ENCODE results near the gene FYB2.

The FYB2 gene

DNA sequence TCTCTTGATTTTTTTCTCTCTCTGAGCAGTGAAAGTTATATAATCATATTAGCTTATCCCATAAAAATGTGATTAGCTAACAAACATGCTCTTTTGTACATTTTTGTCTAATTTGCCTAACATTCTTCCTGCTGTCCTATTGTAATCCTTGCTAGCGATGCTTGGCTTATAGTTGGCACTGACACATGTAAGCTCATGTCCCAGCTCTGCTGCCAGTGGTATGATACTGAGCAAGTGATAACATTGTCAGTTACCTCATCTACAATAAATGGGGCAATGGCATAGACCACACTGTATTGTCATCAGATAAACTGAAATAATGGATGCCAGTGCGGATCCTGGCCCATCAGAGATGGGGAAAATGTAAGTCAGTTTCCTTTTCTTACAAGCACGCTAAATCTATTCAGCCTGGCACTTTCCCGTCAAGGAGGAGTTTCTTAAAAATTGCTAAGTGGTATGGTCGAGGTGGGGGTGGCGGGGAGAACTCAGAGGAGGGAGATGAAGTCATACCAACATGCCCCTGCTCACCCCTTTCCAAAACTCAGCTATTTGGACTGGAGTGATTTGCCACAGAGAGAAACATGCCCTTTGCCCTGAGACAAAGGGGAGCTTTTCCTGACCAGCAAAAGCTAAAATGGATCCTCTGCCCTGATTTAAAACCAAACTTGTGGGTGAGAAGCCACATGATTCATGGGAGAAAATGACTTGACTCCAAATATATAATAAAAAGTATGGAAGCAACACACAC lies 1.3 kb downstream of the FYB2 start:
- DNase-seq (ENCODE audit: low read depth), result no peak
- H3K4me3 ChIP-seq (ENCODE audit: control insufficient read depth, low read depth, low read length), result no peak overlapping the region
- TF ChIP-seq, protein P1, sequence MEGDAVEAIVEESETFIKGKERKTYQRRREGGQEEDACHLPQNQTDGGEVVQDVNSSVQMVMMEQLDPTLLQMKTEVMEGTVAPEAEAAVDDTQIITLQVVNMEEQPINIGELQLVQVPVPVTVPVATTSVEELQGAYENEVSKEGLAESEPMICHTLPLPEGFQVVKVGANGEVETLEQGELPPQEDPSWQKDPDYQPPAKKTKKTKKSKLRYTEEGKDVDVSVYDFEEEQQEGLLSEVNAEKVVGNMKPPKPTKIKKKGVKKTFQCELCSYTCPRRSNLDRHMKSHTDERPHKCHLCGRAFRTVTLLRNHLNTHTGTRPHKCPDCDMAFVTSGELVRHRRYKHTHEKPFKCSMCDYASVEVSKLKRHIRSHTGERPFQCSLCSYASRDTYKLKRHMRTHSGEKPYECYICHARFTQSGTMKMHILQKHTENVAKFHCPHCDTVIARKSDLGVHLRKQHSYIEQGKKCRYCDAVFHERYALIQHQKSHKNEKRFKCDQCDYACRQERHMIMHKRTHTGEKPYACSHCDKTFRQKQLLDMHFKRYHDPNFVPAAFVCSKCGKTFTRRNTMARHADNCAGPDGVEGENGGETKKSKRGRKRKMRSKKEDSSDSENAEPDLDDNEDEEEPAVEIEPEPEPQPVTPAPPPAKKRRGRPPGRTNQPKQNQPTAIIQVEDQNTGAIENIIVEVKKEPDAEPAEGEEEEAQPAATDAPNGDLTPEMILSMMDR (conservative IDR thresholded peaks at IDR 0.05; ENCODE audit: control insufficient read depth, insufficient read depth, low read depth, low read length), result no peak

DNA sequence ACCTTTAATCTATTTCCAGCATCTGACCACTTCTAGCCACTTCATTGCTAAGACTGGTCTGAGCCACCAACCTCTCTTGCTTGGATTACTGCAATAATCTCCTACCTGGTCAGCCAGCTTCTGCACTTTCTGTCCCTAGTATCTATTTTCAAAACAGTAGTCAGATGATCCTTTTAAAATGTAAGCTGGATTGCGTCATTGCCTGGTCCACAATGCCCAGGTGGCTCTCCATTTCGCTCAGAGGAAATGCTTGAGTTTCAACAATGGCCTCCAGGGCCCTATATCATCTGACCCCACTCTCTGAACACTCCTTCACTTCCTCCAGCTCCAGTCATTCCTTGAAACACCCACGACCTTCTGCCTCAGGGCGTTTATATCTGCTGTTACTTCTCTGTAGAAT lies 2.3 kb downstream of the FYB2 start:
- H3K4me3 ChIP-seq (ENCODE audit: control insufficient read depth, low read depth, low read length), result no peak overlapping the region
- TF ChIP-seq, protein P1 (conservative IDR thresholded peaks at IDR 0.05; ENCODE audit: control insufficient read depth, insufficient read depth, low read depth, low read length), result no peak
- no peak for DNase-seq (ENCODE audit: low read depth)

DNA sequence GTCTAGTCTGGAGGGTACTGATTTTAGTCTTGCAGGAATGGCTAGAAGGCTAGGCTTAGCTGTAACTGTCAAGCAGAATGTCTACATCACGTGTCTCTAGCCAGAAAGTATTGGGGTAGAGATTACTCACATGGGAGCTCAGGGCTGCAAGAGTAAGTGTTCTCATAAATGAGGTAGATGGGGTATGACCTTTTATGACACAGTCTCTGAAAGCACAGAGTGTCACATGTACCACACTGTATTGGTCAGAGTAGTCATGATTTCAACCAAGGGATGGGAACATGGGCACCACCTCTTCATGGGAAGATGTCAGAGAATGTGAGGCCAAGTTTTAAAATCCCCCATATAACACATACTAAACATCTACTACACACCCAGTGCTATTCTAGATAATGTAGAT lies 2.9 kb downstream of the FYB2 start:
- DNase-seq (ENCODE audit: low read depth), result peak; percentile 27
- no peak overlapping the region for H3K4me3 ChIP-seq (ENCODE audit: control insufficient read depth, low read depth, low read length)
- TF ChIP-seq, protein P1 (conservative IDR thresholded peaks at IDR 0.05; ENCODE audit: control insufficient read depth, insufficient read depth, low read depth, low read length), result no peak

DNA sequence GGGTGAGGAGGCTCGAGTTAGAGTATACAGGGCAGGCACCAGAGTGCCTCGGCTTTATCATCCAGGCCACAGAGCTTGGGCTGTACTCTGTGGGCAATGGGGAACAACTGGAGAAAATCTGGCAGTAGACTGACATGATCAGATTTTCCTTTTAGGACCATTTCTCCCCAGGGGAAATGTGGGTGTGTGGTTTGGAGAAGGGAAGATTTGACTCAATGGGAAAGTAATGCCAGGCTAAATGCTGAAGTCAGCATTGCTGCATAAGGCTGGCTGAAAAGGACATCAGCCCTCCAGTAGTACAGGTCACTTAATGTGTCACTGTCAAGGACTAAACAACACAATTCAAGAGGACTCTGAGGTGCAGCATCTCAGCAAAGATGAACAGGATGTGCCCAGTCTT lies 5.0 kb downstream of the FYB2 start:
- peak; percentile 45 for DNase-seq (ENCODE audit: low read depth)
- TF ChIP-seq, protein P1 (conservative IDR thresholded peaks at IDR 0.05; ENCODE audit: control insufficient read depth, insufficient read depth, low read depth, low read length), result no peak
- no peak overlapping the region for H3K4me3 ChIP-seq (ENCODE audit: control insufficient read depth, low read depth, low read length)

DNA sequence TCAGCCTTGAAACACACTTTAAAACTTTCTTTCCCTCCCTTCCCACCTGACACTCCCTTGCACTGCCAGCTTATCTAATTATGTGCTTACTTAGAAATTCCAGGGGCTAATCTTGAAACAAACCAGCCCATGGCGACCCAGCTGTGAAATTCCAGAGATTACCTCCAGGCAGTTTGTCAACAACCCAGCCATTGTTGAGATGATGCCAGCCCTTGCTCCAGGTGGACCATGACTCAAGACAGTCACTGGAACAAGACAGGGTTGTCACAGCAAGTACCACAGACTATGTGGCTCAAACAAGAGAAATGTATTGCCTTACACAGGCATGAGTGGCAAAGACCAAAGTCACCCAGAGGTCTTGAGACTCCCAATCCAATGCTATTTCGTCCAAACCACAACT lies 7.9 kb downstream of the FYB2 start:
- TF ChIP-seq, protein P1 (conservative IDR thresholded peaks at IDR 0.05; ENCODE audit: control insufficient read depth, insufficient read depth, low read depth, low read length), result no peak
- no peak overlapping the region for H3K4me3 ChIP-seq (ENCODE audit: control insufficient read depth, low read depth, low read length)
- no peak for DNase-seq (ENCODE audit: low read depth)

DNA sequence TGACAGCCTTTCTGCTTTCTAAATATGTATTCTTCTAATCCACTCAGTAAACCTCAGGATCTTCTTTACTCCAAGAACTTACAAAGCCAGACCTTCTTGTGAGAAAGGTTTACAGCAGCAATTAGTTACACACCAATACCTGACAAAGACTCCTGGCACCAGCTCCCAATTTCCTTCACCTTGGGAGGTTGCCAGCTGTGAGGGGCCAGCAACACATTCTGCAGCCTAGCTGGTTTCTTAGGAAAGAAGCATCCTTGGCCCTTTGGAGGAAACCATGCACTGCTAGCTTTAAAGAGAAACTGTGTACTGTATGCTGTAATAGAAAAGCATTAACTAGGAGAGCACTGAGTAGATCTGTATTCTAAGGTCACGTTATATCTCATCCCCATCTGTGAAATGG lies 10.8 kb downstream of the FYB2 start:
- TF ChIP-seq, protein P1 (conservative IDR thresholded peaks at IDR 0.05; ENCODE audit: control insufficient read depth, insufficient read depth, low read depth, low read length), result no peak
- DNase-seq (ENCODE audit: low read depth), result no peak
- H3K4me3 ChIP-seq (ENCODE audit: control insufficient read depth, low read depth, low read length), result no peak overlapping the region

Measured in fibroblast of mammary gland (primary cell).